ENCODE measurements around the gene RET. TPM values are rescaled to one million over a fixed set of nuclear protein-coding genes. Genes with fewer than 3 reads are reported as not detected.

Gene RET
- total and polyA plus RNA-seq, 2 of the 8 experiments (the other 6 are each of a cell fraction or from before 2014, with no cell fraction given): 6.7 to 8.4 TPM

- CTCF ChIA-PET (ENCODE audit: partially characterized antibody): interaction anchor here (0.7 to 1.9 kb wide), 4 partner anchors 9 to 203 kb away, joined by 3 to 6 read pairs (median 4); no protein-coding TSS in a partner anchor
- 85% methylated on average over 6 of the region's 6 CpGs; no CpG with 5 or more reads in 1 of the 2 experiments for WGBS, 2 experiments (ENCODE audit: extremely low coverage in 1 of 2, insufficient coverage in 1 of 2, insufficient read length in 1 of 2, insufficient replicate concordance in 2 of 2, low coverage in 1 of 2, low lambda C conversion rate in 2 of 2, missing lambda C conversion rate in 1 of 2)
- no peak for FAIRE-seq
- TF ChIP-seq SP2 (IDR thresholded peaks at IDR 0.05; ENCODE audit: low read length) (no peak), BRCA1 (IDR thresholded peaks at IDR 0.05; ENCODE audit: low read depth, low read length) (no peak), YY1 (IDR thresholded peaks at IDR 0.05; ENCODE audit: low read depth, low read length) (no peak), JUND (IDR thresholded peaks at IDR 0.05; ENCODE audit: low read length) (no peak), KDM4A (IDR thresholded peaks at IDR 0.05; ENCODE audit: low read depth, low read length, severe bottlenecking) (no peak), HDAC6 (IDR thresholded peaks at IDR 0.05; ENCODE audit: low read depth, low read length) (no peak), SP1 (IDR thresholded peaks at IDR 0.05; ENCODE audit: low read depth, low read length) (no peak), GABPA (IDR thresholded peaks at IDR 0.05; ENCODE audit: borderline replicate concordance, insufficient read depth, low read length) (no peak), SUZ12 (IDR thresholded peaks at IDR 0.05; ENCODE audit: low read length) (no peak), ATF2 (IDR thresholded peaks at IDR 0.05; ENCODE audit: low read length) (no peak)
- TF ChIP-seq, protein P1, sequence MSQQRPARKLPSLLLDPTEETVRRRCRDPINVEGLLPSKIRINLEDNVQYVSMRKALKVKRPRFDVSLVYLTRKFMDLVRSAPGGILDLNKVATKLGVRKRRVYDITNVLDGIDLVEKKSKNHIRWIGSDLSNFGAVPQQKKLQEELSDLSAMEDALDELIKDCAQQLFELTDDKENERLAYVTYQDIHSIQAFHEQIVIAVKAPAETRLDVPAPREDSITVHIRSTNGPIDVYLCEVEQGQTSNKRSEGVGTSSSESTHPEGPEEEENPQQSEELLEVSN (IDR thresholded peaks at IDR 0.05): no peak
- TF ChIP-seq, protein P2, sequence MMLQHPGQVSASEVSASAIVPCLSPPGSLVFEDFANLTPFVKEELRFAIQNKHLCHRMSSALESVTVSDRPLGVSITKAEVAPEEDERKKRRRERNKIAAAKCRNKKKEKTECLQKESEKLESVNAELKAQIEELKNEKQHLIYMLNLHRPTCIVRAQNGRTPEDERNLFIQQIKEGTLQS (IDR thresholded peaks at IDR 0.05; ENCODE audit: insufficient read depth, low read depth, low read length): no peak
These were observed 16.6 kb upstream of the RET start for GRCh38 chr10:43060291-43060690.

More at GRCh38 chr10:43060291-43060690, 16.6 kb upstream of the RET start:
- H3K79me1 ChIP-seq (ENCODE audit: low read depth, low read length): no peaks in the 10 kb centered on the region
- no peak overlapping the region for H3K56ac ChIP-seq (replicated peaks; ENCODE audit: insufficient read length, low read depth, low read length)
- H3K4ac ChIP-seq (replicated peaks; ENCODE audit: insufficient read length, low read depth, low read length): no peak overlapping the region
- H2BK5ac ChIP-seq (ENCODE audit: low read depth, low read length): no peak overlapping the region
- H3K4me3 ChIP-seq (ENCODE audit: extremely low read depth in 1 of 4, insufficient read depth in 2 of 4, low read depth in 3 of 4, low read length in 4 of 4): no peak overlapping the region
- H3K79me2 ChIP-seq (ENCODE audit: control insufficient read depth in 1 of 2, insufficient read depth in 2 of 2, low read length in 2 of 2): no peaks in the 10 kb centered on the region
- POLR2A ChIA-PET (ENCODE audit: partially characterized antibody): no interaction called here
- H3K9me3 ChIP-seq (ENCODE audit: insufficient read depth in 2 of 2, low read depth in 1 of 2, low read length in 1 of 2): no peaks in the 10 kb centered on the region
- H4K8ac ChIP-seq (ENCODE audit: extremely low read depth, insufficient read depth, low read length): no peak overlapping the region
- no peak overlapping the region for H2BK120ac ChIP-seq (replicated peaks; ENCODE audit: low read depth, low read length)
- no peak overlapping the region for H2BK15ac ChIP-seq (ENCODE audit: low read length)
- H3K14ac ChIP-seq (ENCODE audit: insufficient read length): no peak overlapping the region
- H4K91ac ChIP-seq (replicated peaks; ENCODE audit: insufficient read length, low read length): no peak overlapping the region
- no peaks in the 10 kb centered on the region for H3K23me2 ChIP-seq (ENCODE audit: low read depth, low read length)
- no peak overlapping the region for H2AK5ac ChIP-seq (ENCODE audit: low read depth, low read length)
- H3K18ac ChIP-seq (ENCODE audit: extremely low read depth, low read length): no peak overlapping the region
- H3K4me1 ChIP-seq (replicated peaks in 1 of 4; ENCODE audit: control insufficient read depth in 3 of 4, insufficient read depth in 4 of 4, low read length in 3 of 4): peaks cover 0 to 8% (median 5%) of the 10 kb centered on the region in 4 experiments; a peak in 4 of 7 replicates
- H2BK12ac ChIP-seq (ENCODE audit: low read depth, low read length): no peak overlapping the region
- H3K36me3 ChIP-seq (ENCODE audit: control insufficient read depth in 2 of 4, insufficient read depth in 4 of 4, low read length in 3 of 4): no peaks in the 10 kb centered on the region
- no peak overlapping the region for H3K4me2 ChIP-seq (ENCODE audit: insufficient read depth in 1 of 2, low read depth in 2 of 2, low read length in 2 of 2)
- H2AFZ ChIP-seq (ENCODE audit: low read length): no peak overlapping the region
- no peak overlapping the region for H2BK20ac ChIP-seq (ENCODE audit: low read length)
- no peak overlapping the region for H3K27ac ChIP-seq (ENCODE audit: low read depth, low read length)
- H3K23ac ChIP-seq (ENCODE audit: insufficient read length): no peak overlapping the region
- no peak overlapping the region for H4K5ac ChIP-seq (ENCODE audit: insufficient read length, low read depth, low read length)
- H3K9ac ChIP-seq (replicated peaks in 1 of 4; ENCODE audit: extremely low read depth in 1 of 4, low read depth in 3 of 4, low read length in 3 of 4): no peak overlapping the region
- no peak for DNase-seq (ENCODE audit: low read depth in 1 of 2, low spot score in 2 of 2)
- H3K27me3 ChIP-seq (replicated peaks in 1 of 4; ENCODE audit: control insufficient read depth in 3 of 4, extremely low read depth in 1 of 4, insufficient read depth in 3 of 4, low read length in 3 of 4): no peaks in the 10 kb centered on the region; a peak in 1 of 7 replicates
- H4K20me1 ChIP-seq (replicated peaks in 1 of 2; ENCODE audit: control insufficient read depth in 1 of 2, insufficient read depth in 2 of 2, low read length in 2 of 2): no peaks in the 10 kb centered on the region

Data from H1 (cell line).